ENCODE data around the gene ITIH4. TPM values are rescaled to one million over a fixed set of nuclear protein-coding genes. Genes with fewer than 3 reads are reported as not detected.

The ITIH4 gene
- total RNA-seq, 4 donors from 2014 or later = 1.2 to 7.0 (median 3.4) TPM

DNA sequence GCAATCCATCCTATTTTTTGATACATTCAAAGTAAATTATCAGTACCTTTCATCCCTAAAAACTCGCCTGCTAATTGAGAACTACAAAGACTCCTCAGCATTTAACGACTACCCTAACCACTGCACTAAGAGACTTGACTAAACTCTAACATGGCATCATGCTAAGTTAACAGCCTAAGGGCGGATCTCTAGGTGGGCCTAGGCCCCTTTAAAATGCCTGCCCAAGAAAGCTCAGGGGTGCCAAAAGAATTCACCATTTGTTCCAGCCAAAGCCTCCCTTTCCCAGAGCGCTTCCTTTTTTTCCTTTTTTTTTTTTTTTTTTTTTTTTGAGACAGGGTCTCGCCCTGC is 59.2 kb downstream of the ITIH4 start:
- peaks cover 0 to 21% of the 10 kb centered on the region in 2 donors for H3K36me3 ChIP-seq
- no peaks in the 10 kb centered on the region for H3K27me3 ChIP-seq
- H3K4me1 ChIP-seq = peaks cover 0 to 24% (median 6%) of the 10 kb centered on the region in 3 donors
- H3K27ac ChIP-seq = peak overlapping the region; percentile 29 to 83 (median 78)
- no peaks in the 10 kb centered on the region for H3K9me3 ChIP-seq
- no peak for ATAC-seq
- 38 to 42% methylated on average over 3 to 4 of the region's 5 CpGs for WGBS, 2 donors (ENCODE audit: low coverage in 1 of 2)
- TF ChIP-seq EP300 (IDR thresholded peaks at IDR 0.05) (no peak), POLR2AphosphoS5 (IDR thresholded peaks at IDR 0.05) (no peak), POLR2A (IDR thresholded peaks at IDR 0.05) (no peak)
- TF ChIP-seq, protein P1, sequence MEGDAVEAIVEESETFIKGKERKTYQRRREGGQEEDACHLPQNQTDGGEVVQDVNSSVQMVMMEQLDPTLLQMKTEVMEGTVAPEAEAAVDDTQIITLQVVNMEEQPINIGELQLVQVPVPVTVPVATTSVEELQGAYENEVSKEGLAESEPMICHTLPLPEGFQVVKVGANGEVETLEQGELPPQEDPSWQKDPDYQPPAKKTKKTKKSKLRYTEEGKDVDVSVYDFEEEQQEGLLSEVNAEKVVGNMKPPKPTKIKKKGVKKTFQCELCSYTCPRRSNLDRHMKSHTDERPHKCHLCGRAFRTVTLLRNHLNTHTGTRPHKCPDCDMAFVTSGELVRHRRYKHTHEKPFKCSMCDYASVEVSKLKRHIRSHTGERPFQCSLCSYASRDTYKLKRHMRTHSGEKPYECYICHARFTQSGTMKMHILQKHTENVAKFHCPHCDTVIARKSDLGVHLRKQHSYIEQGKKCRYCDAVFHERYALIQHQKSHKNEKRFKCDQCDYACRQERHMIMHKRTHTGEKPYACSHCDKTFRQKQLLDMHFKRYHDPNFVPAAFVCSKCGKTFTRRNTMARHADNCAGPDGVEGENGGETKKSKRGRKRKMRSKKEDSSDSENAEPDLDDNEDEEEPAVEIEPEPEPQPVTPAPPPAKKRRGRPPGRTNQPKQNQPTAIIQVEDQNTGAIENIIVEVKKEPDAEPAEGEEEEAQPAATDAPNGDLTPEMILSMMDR (IDR thresholded peaks at IDR 0.05) = no peak
- peak overlapping the region; percentile 75 to 97 for H3K4me3 ChIP-seq

DNA sequence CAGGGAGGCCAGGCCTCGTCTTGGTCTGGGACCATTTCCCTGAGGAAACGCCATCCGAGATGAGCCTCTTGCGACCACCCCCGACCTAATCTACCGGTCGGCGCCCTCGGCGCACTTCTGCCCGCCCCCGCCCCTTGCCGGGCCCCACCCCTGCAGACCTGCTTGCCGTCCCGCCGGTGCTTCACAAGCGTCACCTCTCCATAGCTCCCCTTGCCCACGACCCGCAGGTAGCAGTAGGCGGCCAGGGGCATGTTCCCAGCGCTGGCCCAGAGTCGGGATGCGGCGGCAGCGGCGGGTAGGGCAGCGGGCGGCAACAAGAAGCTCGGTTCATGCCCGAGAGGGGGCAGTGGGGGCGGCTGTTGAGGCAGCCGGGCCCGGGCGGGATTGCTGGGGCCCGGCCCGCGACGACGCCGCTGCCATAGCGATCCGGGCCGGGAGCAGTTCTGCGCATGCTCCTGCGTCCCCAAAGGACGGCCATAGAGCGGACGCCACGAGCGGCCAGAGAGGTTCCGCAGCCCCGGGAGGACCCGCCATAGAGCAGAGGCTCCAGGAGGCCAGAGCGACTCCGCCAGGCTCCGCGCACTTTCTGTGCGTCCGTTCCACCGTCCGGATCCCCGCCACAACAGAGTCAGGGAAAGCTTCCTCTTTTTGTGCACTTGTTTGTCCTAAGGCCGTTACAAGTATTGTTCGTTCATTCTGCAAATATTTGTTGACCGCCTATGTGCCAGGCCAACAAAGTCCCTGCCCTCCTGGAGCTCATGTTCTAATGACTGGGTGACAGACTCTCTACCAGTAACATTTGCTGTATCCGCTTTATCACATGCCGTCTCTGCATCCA is 59.8 kb downstream of the ITIH4 start, which contains the start of gene NEK4:
Gene NEK4 (minus strand): TSS at position 445 of the 838 bp plus-strand sequence. CDS start 194 bp downstream, at position 251.
- H3K36me3 ChIP-seq = peaks cover 0 to 27% of the 10 kb centered on the region in 2 donors
- peak; percentile 99 for ATAC-seq
- 0% methylated on average over 7 to 20 of the region's 67 CpGs for WGBS, 2 donors (ENCODE audit: low coverage in 1 of 2)
- H3K27ac ChIP-seq = peak within 1 kb of the TSS; percentile 39 to 83 (median 78)
- peak within 1 kb of the TSS; percentile 75 to 97 for H3K4me3 ChIP-seq
- H3K4me1 ChIP-seq = peaks cover 0 to 24% (median 6%) of the 10 kb centered on the region in 3 donors
- H3K27me3 ChIP-seq = no peaks in the 10 kb centered on the region
- peak; percentile 58 to 61 for TF ChIP-seq POLR2A (IDR thresholded peaks at IDR 0.05)
- TF ChIP-seq EP300 (IDR thresholded peaks at IDR 0.05) = no peak
- TF ChIP-seq POLR2AphosphoS5 (IDR thresholded peaks at IDR 0.05) = peak; percentile 48
- TF ChIP-seq, protein P1 (IDR thresholded peaks at IDR 0.05) = peak in 2 of 4 experiments; percentile 6 to 34
- H3K9me3 ChIP-seq = no peaks in the 10 kb centered on the region

DNA sequence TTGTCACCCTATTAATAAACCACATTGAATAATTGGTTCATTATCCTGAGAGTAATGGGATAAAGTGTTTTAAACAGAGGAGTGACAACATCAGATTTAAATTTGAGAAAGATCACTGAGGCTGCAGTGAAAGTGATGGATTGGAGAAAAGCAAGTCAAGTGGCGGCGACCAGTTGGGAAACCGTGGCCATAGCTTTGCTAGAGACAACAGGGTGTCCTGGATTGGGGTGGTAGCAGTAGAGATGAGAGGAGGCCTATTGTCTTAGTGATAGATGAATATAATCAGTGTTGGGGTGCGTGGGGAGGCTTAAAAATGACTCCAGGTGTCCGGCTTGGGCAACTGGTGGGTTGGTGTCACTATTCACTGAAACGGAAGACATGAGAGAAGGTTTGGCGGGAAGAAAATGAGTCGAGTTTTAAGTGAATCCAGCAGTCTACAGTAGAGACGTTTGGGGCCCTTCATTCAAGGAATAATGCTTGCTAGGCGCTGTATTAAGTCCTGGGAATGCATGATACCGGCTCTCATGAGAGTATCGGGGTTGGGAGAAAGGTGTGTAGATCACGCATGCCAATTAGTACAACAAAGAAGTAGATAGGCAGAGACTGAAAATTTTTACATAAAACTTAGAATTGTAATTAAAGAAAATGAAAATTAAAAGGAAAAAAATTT is 60.6 kb downstream of the ITIH4 start:
- TF ChIP-seq, protein P1 (IDR thresholded peaks at IDR 0.05) = no peak
- TF ChIP-seq EP300 (IDR thresholded peaks at IDR 0.05) = no peak
- Histone ChIP-seq H3K36me3 (peaks cover 0 to 35% of the 10 kb centered on the region in 2 donors), H3K27ac (peak overlapping the region in 2 of 4 donors; percentile 81 to 83), H3K27me3 (no peaks in the 10 kb centered on the region), H3K9me3 (no peaks in the 10 kb centered on the region), H3K4me1 (peaks cover 0 to 24% (median 6%) of the 10 kb centered on the region in 3 donors), H3K4me3 (peak overlapping the region; percentile 75 to 97)
- ATAC-seq = no peak
- WGBS, 2 donors (ENCODE audit: low coverage in 1 of 2) = 17 to 18% methylated on average over 12 to 13 of the region's 13 CpGs

DNA sequence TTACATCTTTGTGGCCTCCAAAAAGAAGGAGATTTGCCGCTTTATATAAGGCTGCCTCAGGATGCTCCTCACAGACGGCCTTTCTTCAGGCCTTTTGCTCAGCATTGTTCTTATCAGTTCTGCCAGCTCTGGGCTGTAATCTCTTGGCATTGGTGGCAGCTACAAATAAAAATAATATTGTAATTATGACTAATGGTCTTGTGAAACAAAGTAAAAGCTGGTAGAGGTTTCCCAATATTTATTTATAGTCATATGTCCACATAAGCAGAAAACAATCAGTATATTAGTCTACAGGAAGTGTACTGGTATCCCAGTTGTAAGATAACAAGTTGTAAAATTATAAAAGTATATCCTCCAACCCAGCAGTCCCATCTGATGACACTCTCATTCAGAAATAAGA is 67.0 kb downstream of the ITIH4 start:
- WGBS, 2 donors (ENCODE audit: low coverage in 1 of 2) = 73 to 85% methylated on average over 2 of the region's 2 CpGs
- Histone ChIP-seq H3K27me3 (no peaks in the 10 kb centered on the region), H3K4me1 (no peaks in the 10 kb centered on the region), H3K4me3 (no peak overlapping the region), H3K36me3 (peaks cover 0 to 100% of the 10 kb centered on the region in 2 donors), H3K9me3 (no peaks in the 10 kb centered on the region), H3K27ac (no peak overlapping the region)
- no peak for ATAC-seq
- TF ChIP-seq EP300 (IDR thresholded peaks at IDR 0.05) (no peak), POLR2A (IDR thresholded peaks at IDR 0.05) (no peak), POLR2AphosphoS5 (IDR thresholded peaks at IDR 0.05) (no peak)
- TF ChIP-seq, protein P1 (IDR thresholded peaks at IDR 0.05) = no peak

Small RNA genes within 50 kb of the gene (small RNA-seq; reads per million reads assigned to genes)
- gene MIR8064 (0 reads per million in 4 donors), gene MUSTN1 (0 reads per million in 4 donors)

Other genes starting within 250 kb of the ITIH4 start
- gene PBRM1, start 144.8 kb downstream of the ITIH4 start, total RNA-seq = 100 to 1,000 TPM in 1 of 4 donors, 10 to 100 TPM in 3; 73.9 to 105 (median 98.4) TPM
- 10 to 100 TPM; 36.4 to 83.7 (median 51.7) TPM for gene GNL3, start 144.6 kb downstream of the ITIH4 start, total RNA-seq
- gene GLT8D1, start 124.9 kb downstream of the ITIH4 start, total RNA-seq = 10 to 100 TPM; 36.9 to 57.7 (median 48.6) TPM
- gene SPCS1, start 124.6 kb downstream of the ITIH4 start, total RNA-seq = 100 to 1,000 TPM in 1 of 4 donors, 10 to 100 TPM in 3; 66.5 to 159 (median 88.2) TPM
- 10 to 100 TPM; 22.1 to 29.5 (median 22.7) TPM for gene NEK4, start 59.7 kb downstream of the ITIH4 start, total RNA-seq
- not detected for gene ITIH1, start 53.1 kb downstream of the ITIH4 start, total RNA-seq
- 1 to 10 TPM in 1 of 4 donors, under 1 TPM in 2, not detected in 1; 0.27 to 9.7 (median 0.89) TPM for gene ITIH3, start 35.9 kb downstream of the ITIH4 start, total RNA-seq
- gene MUSTN1, start 4.3 kb upstream of the ITIH4 start, total RNA-seq = 10 to 100 TPM in 3 of 4 donors, 1 to 10 TPM in 1; 8.6 to 20.9 (median 16.6) TPM
- 10 to 100 TPM; 14.6 to 30.2 (median 20.5) TPM for gene STIMATE, start 66.9 kb upstream of the ITIH4 start, total RNA-seq
- 10 to 100 TPM; 21.3 to 31.6 (median 21.5) TPM for gene SFMBT1, start 215.4 kb upstream of the ITIH4 start, total RNA-seq